ENCODE data around the gene MCC. TPM values are rescaled to one million over a fixed set of nuclear protein-coding genes. Genes with fewer than 3 reads are reported as not detected.
A peak's percentile ranks its signal among the peaks of the same experiment; 100 is the strongest.

MCC gene
- total and polyA plus RNA-seq, 7 donors, result 1.4 to 13.8 (median 4.4) TPM

- no peaks in the 10 kb centered on the region for H3K9me3 ChIP-seq
- H3K27me3 ChIP-seq (ENCODE audit: insufficient read depth in 3 of 3, low read length in 2 of 3), result peaks cover 0 to 2% (median 0%) of the 10 kb centered on the region in 3 donors
- intact Hi-C loops (cut with DNase I), result no loop called here
- no peak overlapping the region for H3K4me3 ChIP-seq
- no peak overlapping the region for H3K27ac ChIP-seq
- H3K4me1 ChIP-seq, result peaks cover 4% of the 10 kb centered on the region
- ATAC-seq (peak; percentile 82 to 91 (median 86)), DNase-seq (no peak)
- no peak for TF ChIP-seq CTCF (IDR thresholded peaks at IDR 0.05)
- no peaks in the 10 kb centered on the region for H3K36me3 ChIP-seq (ENCODE audit: insufficient read depth in 1 of 2, low read depth in 1 of 2)
- WGBS, 3 donors, result 37 to 38% (median 37%) methylated on average over 3 of the region's 3 CpGs
Measured at GRCh38 chr5:113162770-113163169, 325.5 kb downstream of the MCC start.

GRCh38 chr5:113162208-113162607 is 326.0 kb downstream of the MCC start:
- intact Hi-C loops (cut with DNase I), result no loop called here
- H3K4me3 ChIP-seq, result no peak overlapping the region
- peaks cover 4% of the 10 kb centered on the region for H3K4me1 ChIP-seq
- no peaks in the 10 kb centered on the region for H3K36me3 ChIP-seq (ENCODE audit: insufficient read depth in 1 of 2, low read depth in 1 of 2)
- ATAC-seq (no peak), DNase-seq (no peak)
- peaks cover 0 to 2% (median 0%) of the 10 kb centered on the region in 3 donors for H3K27me3 ChIP-seq (ENCODE audit: insufficient read depth in 3 of 3, low read length in 2 of 3)
- no peak for TF ChIP-seq CTCF (IDR thresholded peaks at IDR 0.05)
- H3K27ac ChIP-seq, result no peak overlapping the region
- 57 to 73% (median 68%) methylated on average over 3 of the region's 3 CpGs for WGBS, 3 donors
- H3K9me3 ChIP-seq, result no peaks in the 10 kb centered on the region

- no peak for DNase-seq
- peaks cover 4% of the 10 kb centered on the region for H3K4me1 ChIP-seq
Measured at GRCh38 chr5:113161806-113162205, 326.4 kb downstream of the MCC start.

DNA sequence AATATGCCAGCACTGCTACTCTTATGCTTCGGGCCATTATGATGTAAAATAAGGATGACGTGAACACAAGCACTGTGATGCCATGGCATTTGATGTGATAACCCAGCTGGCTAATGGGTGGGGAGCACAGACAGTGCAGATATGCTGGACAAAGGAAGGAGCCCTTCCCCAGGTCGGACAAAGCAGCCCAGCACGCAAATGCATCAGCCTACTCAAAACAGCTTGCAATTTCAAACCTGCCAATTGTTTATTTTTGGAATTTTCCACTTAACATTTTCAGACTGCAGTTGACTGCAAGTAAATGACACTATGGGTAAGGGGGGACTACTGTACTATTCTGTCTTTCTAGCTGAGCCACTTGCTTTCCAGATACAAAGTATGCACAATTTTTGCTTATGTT is 330.4 kb downstream of the MCC start:
- DNase-seq (no peak), ATAC-seq (no peak)
- H3K36me3 ChIP-seq (ENCODE audit: insufficient read depth in 1 of 2, low read depth in 1 of 2), result no peaks in the 10 kb centered on the region
- intact Hi-C loops (cut with DNase I), result no loop called here
- no peaks in the 10 kb centered on the region for H3K9me3 ChIP-seq
- TF ChIP-seq CTCF (IDR thresholded peaks at IDR 0.05), result no peak
- no peak overlapping the region for H3K4me3 ChIP-seq
- H3K27ac ChIP-seq, result no peak overlapping the region
- H3K4me1 ChIP-seq, result no peaks in the 10 kb centered on the region
- 73 to 90% (median 81%) methylated on average over 4 of the region's 4 CpGs for whole genome bisulfite sequencing, 3 donors
- no peaks in the 10 kb centered on the region for H3K27me3 ChIP-seq (ENCODE audit: insufficient read depth in 3 of 3, low read length in 2 of 3)

More at GRCh38 chr5:113161806-113162205, 326.4 kb downstream of the MCC start:
- Histone ChIP-seq H3K36me3 (ENCODE audit: insufficient read depth in 1 of 2, low read depth in 1 of 2) (no peaks in the 10 kb centered on the region), H3K27ac (no peak overlapping the region), H3K4me3 (no peak overlapping the region), H3K27me3 (ENCODE audit: insufficient read depth in 3 of 3, low read length in 2 of 3) (peaks cover 0 to 2% (median 0%) of the 10 kb centered on the region in 3 donors), H3K9me3 (no peaks in the 10 kb centered on the region)
- TF ChIP-seq CTCF (IDR thresholded peaks at IDR 0.05), result no peak
- peak in 3 of 4 donors; percentile 38 to 55 (median 47) for ATAC-seq
- intact Hi-C loops (cut with DNase I), result no loop called here
- WGBS, 3 donors, result 62 to 82% (median 69%) methylated on average over 6 of the region's 6 CpGs

DNA sequence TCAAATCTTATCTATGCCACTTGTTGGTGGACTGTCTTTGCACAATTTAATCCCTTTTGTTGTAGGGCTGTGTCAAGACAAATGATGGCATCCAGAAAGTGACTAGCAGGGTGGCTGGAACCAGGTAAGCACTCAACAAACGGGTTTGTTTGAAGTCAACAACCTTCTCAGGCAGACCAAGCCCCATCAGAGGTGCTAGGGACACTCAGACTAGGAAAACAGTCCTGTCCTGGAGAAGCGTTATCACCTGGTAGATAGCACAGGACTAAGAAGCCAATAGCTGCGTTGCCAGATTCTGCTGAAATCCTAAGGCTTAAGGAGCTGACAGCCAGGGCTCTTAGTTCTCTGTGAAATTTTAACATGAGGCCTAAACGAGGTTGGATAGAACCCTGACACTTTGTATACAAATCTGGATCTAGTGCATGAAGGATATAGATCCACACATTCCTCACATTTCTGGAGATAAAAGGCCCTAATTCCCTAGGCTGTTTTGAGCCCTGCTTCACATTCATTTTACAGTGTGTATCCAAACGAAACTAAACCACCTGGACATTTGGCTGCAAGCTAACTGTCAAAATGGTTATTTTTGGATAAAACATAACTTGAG is 331.9 kb downstream of the MCC start:
- DNase-seq (no peak), ATAC-seq (no peak)
- TF ChIP-seq CTCF (IDR thresholded peaks at IDR 0.05), result no peak
- no peaks in the 10 kb centered on the region for H3K36me3 ChIP-seq (ENCODE audit: insufficient read depth in 1 of 2, low read depth in 1 of 2)
- intact Hi-C loops (cut with DNase I), result no loop called here
- no peaks in the 10 kb centered on the region for H3K27me3 ChIP-seq (ENCODE audit: insufficient read depth in 3 of 3, low read length in 2 of 3)
- H3K27ac ChIP-seq, result no peak overlapping the region
- WGBS, 3 donors, result 70 to 81% (median 74%) methylated on average over 5 of the region's 5 CpGs
- H3K9me3 ChIP-seq, result no peaks in the 10 kb centered on the region
- no peak overlapping the region for H3K4me3 ChIP-seq
- no peaks in the 10 kb centered on the region for H3K4me1 ChIP-seq

Data from psoas muscle (tissue), 8 donors.